Duodenal mucosa (tissue), 2 donors: ENCODE results near the gene PYDC2.

Source experiments
- H3K27ac ChIP-seq: one replicate; pipeline ENCODE4 v1.7.0; 2013; ENCODE audit warnings: low read depth, low read length
- H3K27me3 ChIP-seq, 2 donors: one replicate each; pipeline ENCODE4 v1.7.0; 2013; ENCODE audit warnings: low read length in 2 of 2, control low read depth in 1 of 2; ENCODE audit not compliant: insufficient read depth in 2 of 2, control insufficient read depth in 1 of 2
- H3K36me3 ChIP-seq, 2 donors: one replicate each; pipeline ENCODE4 v1.7.0; 2013; ENCODE audit warnings: low read length in 2 of 2, control low read depth in 1 of 2; ENCODE audit not compliant: insufficient read depth in 2 of 2, control insufficient read depth in 1 of 2
- H3K4me1 ChIP-seq, 2 donors: one replicate each; pipeline ENCODE4 v1.7.0; 2013; ENCODE audit warnings: low read length in 2 of 2, control low read depth in 1 of 2; ENCODE audit not compliant: insufficient read depth in 2 of 2, control insufficient read depth in 1 of 2
- H3K4me3 ChIP-seq, 2 donors: one replicate each; pipeline ENCODE4 v1.7.0; 2013; ENCODE audit warnings: low read length in 2 of 2, low read depth in 1 of 2
- H3K9ac ChIP-seq, 2 donors: one replicate each; pipeline ENCODE4 v1.7.0; 2013; ENCODE audit warnings: low read length in 2 of 2, low read depth in 1 of 2
- H3K9me3 ChIP-seq, 2 donors: one replicate each; pipeline ENCODE4 v1.7.0; 2013; ENCODE audit warnings: low read length in 2 of 2, control low read depth in 1 of 2; ENCODE audit not compliant: control insufficient read depth in 1 of 2

PYDC2 gene

DNA sequence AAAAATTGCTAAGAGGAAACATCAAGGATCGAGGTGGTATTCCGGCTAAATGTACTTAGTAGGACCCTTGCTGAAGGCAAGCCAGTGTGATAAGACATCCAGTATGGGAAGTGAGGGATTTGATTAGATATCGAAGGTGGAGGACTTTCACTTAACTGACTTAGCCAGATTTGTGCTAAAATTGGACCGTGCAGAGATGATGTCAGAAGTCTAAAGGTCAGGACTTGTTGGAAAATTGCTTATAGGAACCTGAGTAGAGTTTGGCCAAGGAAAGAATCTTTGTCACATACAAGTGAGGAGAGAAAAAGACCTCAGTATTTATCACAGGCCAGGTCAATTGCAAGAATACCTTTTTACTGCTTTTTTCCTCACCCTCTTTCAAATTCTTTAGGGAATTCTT lies 30.9 kb upstream of the PYDC2 start:
- Histone ChIP-seq H3K4me1 (peaks cover 0 to 5% of the 10 kb centered on the region in 2 donors), H3K27me3 (no peaks in the 10 kb centered on the region), H3K36me3 (no peaks in the 10 kb centered on the region), H3K9me3 (no peaks in the 10 kb centered on the region), H3K4me3 (no peak overlapping the region), H3K9ac (no peak overlapping the region), H3K27ac (no peak overlapping the region)

- H3K9ac ChIP-seq, result no peak overlapping the region
- no peaks in the 10 kb centered on the region for H3K9me3 ChIP-seq
- H3K27me3 ChIP-seq, result no peaks in the 10 kb centered on the region
- H3K27ac ChIP-seq, result no peak overlapping the region
- peaks cover 0 to 5% of the 10 kb centered on the region in 2 donors for H3K4me1 ChIP-seq
- no peaks in the 10 kb centered on the region for H3K36me3 ChIP-seq
- H3K4me3 ChIP-seq, result no peak overlapping the region
These were observed 29.7 kb upstream of the PYDC2 start for GRCh38 chr3:191431160-191431822.

DNA sequence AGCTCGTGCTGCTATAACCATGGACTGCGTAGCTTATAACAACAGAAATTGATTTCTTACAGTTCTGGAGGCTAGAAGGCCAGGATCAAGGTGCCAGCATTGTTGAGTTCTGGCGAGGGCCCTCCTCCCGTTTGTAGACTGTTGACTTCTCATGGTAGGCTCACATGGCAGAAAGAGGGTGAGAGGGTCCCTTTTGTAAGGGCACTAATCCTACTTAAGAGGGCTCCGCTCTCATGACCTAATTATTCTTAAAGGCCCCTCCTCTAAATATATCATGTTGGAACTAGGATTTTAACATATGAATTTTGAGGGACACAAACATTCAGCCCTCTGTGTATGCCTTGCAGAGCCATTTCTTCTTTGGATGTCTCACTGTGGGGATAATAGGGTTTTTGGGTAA lies 28.8 kb upstream of the PYDC2 start:
- no peaks in the 10 kb centered on the region for H3K36me3 ChIP-seq
- H3K27ac ChIP-seq, result no peak overlapping the region
- H3K4me1 ChIP-seq, result peaks cover 0 to 5% of the 10 kb centered on the region in 2 donors
- H3K27me3 ChIP-seq, result no peaks in the 10 kb centered on the region
- H3K9ac ChIP-seq, result no peak overlapping the region
- H3K4me3 ChIP-seq, result no peak overlapping the region
- H3K9me3 ChIP-seq, result no peaks in the 10 kb centered on the region

DNA sequence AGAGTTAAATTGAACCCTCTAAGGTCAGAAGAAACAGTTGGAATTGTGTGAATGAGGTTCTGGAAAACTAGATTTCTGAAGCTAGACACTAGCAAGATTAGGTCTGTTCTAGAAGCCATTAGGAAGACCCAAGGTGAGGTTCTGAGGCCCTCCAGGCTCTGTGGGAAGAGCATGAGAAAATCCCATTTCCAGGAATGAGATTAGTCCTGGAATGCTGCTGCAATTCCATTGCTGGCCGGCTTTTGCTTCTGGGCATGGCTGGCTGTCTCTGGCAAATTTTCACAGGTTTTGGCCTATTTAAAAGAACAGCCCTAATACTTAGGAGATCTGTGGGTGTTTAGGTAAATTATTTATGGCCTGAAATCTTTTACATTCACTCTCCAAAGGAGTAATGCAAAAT lies 26.9 kb upstream of the PYDC2 start:
- H3K9ac ChIP-seq, result no peak overlapping the region
- H3K27me3 ChIP-seq, result no peaks in the 10 kb centered on the region
- H3K4me1 ChIP-seq, result peaks cover 0 to 5% of the 10 kb centered on the region in 2 donors
- H3K9me3 ChIP-seq, result no peaks in the 10 kb centered on the region
- no peaks in the 10 kb centered on the region for H3K36me3 ChIP-seq
- H3K4me3 ChIP-seq, result no peak overlapping the region
- H3K27ac ChIP-seq, result no peak overlapping the region

DNA sequence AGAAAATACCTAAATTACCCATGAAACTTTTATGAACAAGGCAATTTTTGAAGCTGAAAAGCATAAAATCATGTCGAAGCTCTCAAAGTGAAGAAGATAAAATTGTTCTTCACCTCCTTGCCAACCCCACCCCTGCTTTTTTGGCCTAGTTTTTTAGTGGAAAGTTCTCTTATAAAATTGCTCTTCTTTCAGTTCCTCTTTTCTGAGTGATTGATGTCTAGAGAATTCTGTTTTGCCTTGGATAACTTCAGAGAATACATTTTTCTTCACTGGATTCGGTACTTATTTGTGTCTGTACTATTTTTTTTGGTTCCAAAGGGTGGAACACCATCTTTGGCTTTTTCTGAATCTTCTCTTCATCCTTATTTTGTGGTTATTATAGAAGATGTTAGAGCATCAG lies 25.0 kb upstream of the PYDC2 start:
- Histone ChIP-seq H3K9me3 (peaks cover 0 to 6% of the 10 kb centered on the region in 2 donors), H3K9ac (no peak overlapping the region), H3K36me3 (no peaks in the 10 kb centered on the region), H3K4me1 (peaks cover 0 to 5% of the 10 kb centered on the region in 2 donors), H3K27ac (no peak overlapping the region), H3K4me3 (no peak overlapping the region), H3K27me3 (no peaks in the 10 kb centered on the region)

DNA sequence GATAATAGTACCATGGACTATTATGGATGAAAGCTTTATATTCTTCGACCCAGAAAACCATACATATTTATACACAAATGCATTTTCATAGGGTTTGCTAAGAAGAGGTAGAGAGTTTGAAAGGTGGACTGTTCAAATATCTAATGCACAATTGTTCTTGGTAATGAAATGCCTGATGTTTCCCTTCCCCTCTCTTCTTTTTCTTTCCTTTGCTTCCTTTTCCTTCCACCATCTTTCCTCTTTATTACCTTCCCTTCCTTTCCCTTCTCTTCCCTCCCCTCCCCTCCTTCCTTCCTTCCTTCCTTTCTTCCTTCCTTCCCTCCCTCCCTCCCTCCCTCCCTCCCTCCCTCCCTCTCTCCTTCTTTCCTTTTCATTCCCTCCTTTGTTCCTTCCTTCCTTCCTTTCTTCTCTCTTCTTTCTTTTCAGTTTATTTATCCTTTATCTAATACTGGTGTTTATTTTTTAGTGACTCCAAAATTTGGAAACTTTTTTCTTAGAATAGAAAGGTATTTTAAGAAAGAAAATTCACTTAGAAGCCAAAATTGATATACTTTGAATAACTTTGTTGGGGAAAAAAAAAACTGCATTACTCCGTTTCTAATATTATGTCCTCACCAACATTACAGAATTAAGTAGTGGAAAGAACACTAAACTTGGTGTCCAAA lies 22.7 kb upstream of the PYDC2 start:
- Histone ChIP-seq H3K4me1 (no peaks in the 10 kb centered on the region), H3K27me3 (no peaks in the 10 kb centered on the region), H3K4me3 (no peak overlapping the region), H3K9ac (no peak overlapping the region), H3K9me3 (peaks cover 0 to 6% of the 10 kb centered on the region in 2 donors), H3K27ac (no peak overlapping the region), H3K36me3 (no peaks in the 10 kb centered on the region)

DNA sequence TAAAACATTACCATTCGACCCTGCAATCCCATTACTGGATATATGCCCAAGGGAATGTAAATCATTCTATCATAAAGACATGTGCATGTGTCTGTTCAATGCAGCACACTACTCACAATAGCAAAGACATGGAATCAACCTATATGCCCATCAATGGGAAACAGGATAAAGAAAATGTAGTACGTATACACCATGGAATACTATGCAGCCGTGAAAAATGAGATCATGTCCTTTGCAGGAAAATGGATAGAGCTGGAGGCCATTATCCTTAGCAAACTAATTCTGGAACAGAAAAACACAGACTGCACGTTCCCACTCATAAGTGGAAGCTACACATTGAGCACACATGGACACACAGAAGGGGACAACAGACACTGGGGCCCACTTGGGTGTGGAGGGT lies 20.4 kb upstream of the PYDC2 start:
- Histone ChIP-seq H3K27me3 (no peaks in the 10 kb centered on the region), H3K9me3 (peaks cover 0 to 6% of the 10 kb centered on the region in 2 donors), H3K4me3 (no peak overlapping the region), H3K9ac (no peak overlapping the region), H3K36me3 (no peaks in the 10 kb centered on the region), H3K27ac (no peak overlapping the region), H3K4me1 (no peaks in the 10 kb centered on the region)

- H3K9ac ChIP-seq, result no peak overlapping the region
- H3K4me1 ChIP-seq, result no peaks in the 10 kb centered on the region
- no peaks in the 10 kb centered on the region for H3K27me3 ChIP-seq
- H3K36me3 ChIP-seq, result no peaks in the 10 kb centered on the region
- H3K27ac ChIP-seq, result no peak overlapping the region
- no peak overlapping the region for H3K4me3 ChIP-seq
- peaks cover 0 to 6% of the 10 kb centered on the region in 2 donors for H3K9me3 ChIP-seq
These were observed 19.3 kb upstream of the PYDC2 start for GRCh38 chr3:191441687-191442086.

- no peaks in the 10 kb centered on the region for H3K4me1 ChIP-seq
- no peak overlapping the region for H3K9ac ChIP-seq
- no peaks in the 10 kb centered on the region for H3K27me3 ChIP-seq
- H3K27ac ChIP-seq, result no peak overlapping the region
- no peak overlapping the region for H3K4me3 ChIP-seq
- no peaks in the 10 kb centered on the region for H3K36me3 ChIP-seq
- H3K9me3 ChIP-seq, result peaks cover 0 to 6% of the 10 kb centered on the region in 2 donors
These were observed 16.4 kb upstream of the PYDC2 start for GRCh38 chr3:191444569-191444968.

DNA sequence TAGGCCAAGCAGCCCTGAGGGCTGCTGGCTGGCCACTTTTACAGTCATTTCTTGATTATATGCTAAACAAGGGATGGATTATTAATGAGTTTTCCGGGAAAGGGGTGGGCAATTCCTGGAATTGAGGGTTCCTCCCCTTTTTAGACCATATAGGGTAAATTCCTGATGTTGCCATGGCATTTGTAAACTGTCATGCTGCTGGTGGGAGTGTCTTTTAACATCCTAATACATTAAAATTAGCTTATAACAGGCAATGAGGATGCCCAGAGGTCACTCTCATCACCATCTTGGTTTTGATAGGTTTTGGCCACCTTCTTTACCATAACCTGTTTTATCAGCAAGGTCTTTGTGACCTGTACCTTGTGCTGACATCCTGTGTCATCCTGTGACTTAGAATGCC lies 11.7 kb upstream of the PYDC2 start:
- Histone ChIP-seq H3K4me1 (no peaks in the 10 kb centered on the region), H3K27me3 (no peaks in the 10 kb centered on the region), H3K9ac (no peak overlapping the region), H3K27ac (no peak overlapping the region), H3K9me3 (no peaks in the 10 kb centered on the region), H3K4me3 (no peak overlapping the region), H3K36me3 (no peaks in the 10 kb centered on the region)
